ENCODE measurements around the gene PDZD2.

The PDZD2 gene

GRCh38 chr5:32055891-32056866 is 417.2 kb downstream of the PDZD2 start:
- TF ChIP-seq CTCF (IDR thresholded peaks at IDR 0.05), result no peak
- Histone ChIP-seq H3K27me3 (no peaks in the 10 kb centered on the region), H3K4me3 (no peak overlapping the region), H3K36me3 (peaks cover 0 to 21% (median 8%) of the 10 kb centered on the region in 3 donors), H3K27ac (no peak overlapping the region), H3K4me1 (no peaks in the 10 kb centered on the region), H3K9me3 (no peaks in the 10 kb centered on the region)
- intact Hi-C loops (cut with DNase I; ENCODE audit: low total_unique reads), result no loop called here
- no peak for DNase-seq

- Histone ChIP-seq H3K4me3 (no peak overlapping the region), H3K27me3 (no peaks in the 10 kb centered on the region), H3K4me1 (no peaks in the 10 kb centered on the region), H3K36me3 (peaks cover 0 to 23% (median 8%) of the 10 kb centered on the region in 3 donors), H3K27ac (no peak overlapping the region), H3K9me3 (no peaks in the 10 kb centered on the region)
- intact Hi-C loops (cut with DNase I; ENCODE audit: low total_unique reads), result no loop called here
- DNase-seq, result no peak
- TF ChIP-seq CTCF (IDR thresholded peaks at IDR 0.05), result no peak
Observed at GRCh38 chr5:32057187-32058096, 418.5 kb downstream of the PDZD2 start.

- H3K36me3 ChIP-seq, result peaks cover 0 to 23% (median 8%) of the 10 kb centered on the region in 3 donors
- no peak overlapping the region for H3K27ac ChIP-seq
Observed at GRCh38 chr5:32058101-32058500, 419.2 kb downstream of the PDZD2 start.

GRCh38 chr5:32058997-32059396 is 420.1 kb downstream of the PDZD2 start:
- intact Hi-C loops (cut with DNase I; ENCODE audit: low total_unique reads), result no loop called here
- no peak overlapping the region for H3K4me3 ChIP-seq
- no peak overlapping the region for H3K27ac ChIP-seq
- DNase-seq, result no peak
- H3K27me3 ChIP-seq, result no peaks in the 10 kb centered on the region
- no peaks in the 10 kb centered on the region for H3K9me3 ChIP-seq
- peaks cover 0 to 20% (median 7%) of the 10 kb centered on the region in 3 donors for H3K36me3 ChIP-seq
- no peak for TF ChIP-seq CTCF (IDR thresholded peaks at IDR 0.05)
- no peaks in the 10 kb centered on the region for H3K4me1 ChIP-seq

More at GRCh38 chr5:32058101-32058500, 419.2 kb downstream of the PDZD2 start:
- no peak for DNase-seq
- Histone ChIP-seq H3K9me3 (no peaks in the 10 kb centered on the region), H3K27me3 (no peaks in the 10 kb centered on the region), H3K4me3 (no peak overlapping the region), H3K4me1 (no peaks in the 10 kb centered on the region)
- no peak for TF ChIP-seq CTCF (IDR thresholded peaks at IDR 0.05)
- intact Hi-C loops (cut with DNase I; ENCODE audit: low total_unique reads), result no loop called here

GRCh38 chr5:32059761-32060530 is 421.0 kb downstream of the PDZD2 start:
- Histone ChIP-seq H3K4me3 (no peak overlapping the region), H3K27me3 (no peaks in the 10 kb centered on the region), H3K9me3 (no peaks in the 10 kb centered on the region), H3K36me3 (peaks cover 0 to 18% (median 7%) of the 10 kb centered on the region in 3 donors), H3K27ac (no peak overlapping the region), H3K4me1 (no peaks in the 10 kb centered on the region)
- TF ChIP-seq CTCF (IDR thresholded peaks at IDR 0.05), result no peak
- no peak for DNase-seq
- intact Hi-C loops (cut with DNase I; ENCODE audit: low total_unique reads), result no loop called here

All from tibial artery (tissue), 4 donors.